Measurements from ENCODE around the gene LZTS2.

DNA sequence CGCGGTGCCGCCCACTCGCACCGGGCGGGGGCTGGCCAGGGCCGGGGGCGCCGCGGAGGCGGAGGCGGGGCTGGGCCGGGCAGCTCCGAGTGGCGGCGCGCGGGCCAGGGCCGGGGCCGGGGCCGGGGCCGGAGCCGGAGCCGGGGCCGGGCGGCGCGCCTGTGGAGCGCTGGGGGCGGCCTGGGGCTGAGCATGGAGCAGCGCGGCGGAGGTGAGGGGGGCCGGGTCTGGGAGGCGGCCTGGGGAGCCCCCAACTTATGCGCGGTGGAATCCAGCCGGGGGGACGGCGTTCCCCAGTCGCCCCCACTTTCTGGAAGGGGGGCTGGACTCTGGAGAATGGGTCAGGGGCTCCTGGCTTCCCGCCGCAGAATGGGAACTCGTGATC, at the start of gene LZTS2:
- TF ChIP-seq RARB (CRISPR knock-in tag; IDR thresholded peaks at IDR 0.05): no peak
- no peak for TF ChIP-seq ZNF70 (CRISPR knock-in tag; IDR thresholded peaks at IDR 0.05)

Measured in SK-N-SH treated with all-trans-retinoic acid at 6 μM for 48 hours (cell line).